ENCODE results near the gene PSD2. TPM values are rescaled to one million over a fixed set of nuclear protein-coding genes. Genes with fewer than 3 reads are reported as not detected.

PSD2 gene
- total and polyA plus RNA-seq, 2 donors (not counting 1 experiment from before 2014, with no cell fraction given) = 0.10 to 0.17 TPM

- ChIA-PET CTCF (interaction anchor here (0.6 to 15.3 kb wide), 15 partner anchors 13 to 481 kb away, joined by 3 to 479 read pairs (median 4); partner anchors contain the start of gene CXXC5), POLR2A (interaction anchor here (1.2 to 2.3 kb wide), 4 partner anchors 10 to 127 kb away, joined by 5 to 18 read pairs (median 6); no protein-coding TSS in a partner anchor)
- H3K4me1 ChIP-seq (ENCODE audit: control insufficient read depth in 2 of 2, insufficient read depth in 2 of 2, low read length in 2 of 2) = peaks cover 39 to 48% of the 10 kb centered on the region in 2 donors
- peaks cover 0 to 18% (median 4%) of the 10 kb centered on the region in 4 experiments for H3K27me3 ChIP-seq (replicated peaks in 1 of 4; ENCODE audit: control extremely low read depth in 1 of 4, control insufficient read depth in 3 of 4, insufficient read depth in 4 of 4, low read length in 3 of 4)
- no peaks in the 10 kb centered on the region for H3K9me3 ChIP-seq (ENCODE audit: control extremely low read depth in 1 of 3, control insufficient read depth in 2 of 3, insufficient read depth in 1 of 3, low read length in 2 of 3)
- Mint-ChIP-seq H3K27ac (peak overlapping the region; percentile 80), H3K4me1 (peaks cover 52% of the 10 kb centered on the region), H3K9me3 (ENCODE audit: insufficient read depth) (no peaks in the 10 kb centered on the region), H3K27me3 (peaks cover 7% of the 10 kb centered on the region), H3K4me3 (peak overlapping the region; percentile 76)
- H3K79me2 ChIP-seq (ENCODE audit: control insufficient read depth, insufficient read depth, low read length) = peaks cover 15% of the 10 kb centered on the region
- intact Hi-C loops (cut with micrococcal nuclease) = no loop called here
- no peaks in the 10 kb centered on the region for H4K20me1 ChIP-seq (ENCODE audit: control insufficient read depth, insufficient read depth, low read length, poor library complexity, severe bottlenecking)
- H2AFZ ChIP-seq (ENCODE audit: insufficient read depth, low read depth, low read length, poor library complexity, severe bottlenecking) = no peak overlapping the region
- H3K36me3 ChIP-seq (replicated peaks in 1 of 2; ENCODE audit: control extremely low read depth in 1 of 2, control insufficient read depth in 1 of 2, extremely low read depth in 1 of 2, insufficient read depth in 2 of 2, low read length in 1 of 2) = no peaks in the 10 kb centered on the region
- H3K4me3 ChIP-seq (ENCODE audit: control extremely low read depth in 1 of 5, extremely low read depth in 1 of 5, insufficient read depth in 1 of 5, low read depth in 2 of 5, low read length in 4 of 5) = no peak overlapping the region
- no peak for TF ChIP-seq CTCF (IDR thresholded peaks at IDR 0.05)
- TF ChIP-seq EZH2 (IDR thresholded peaks at IDR 0.05; ENCODE audit: borderline replicate concordance, insufficient read depth, low read depth, low read length, poor library complexity, severe bottlenecking) = no peak
- no peak overlapping the region for H3K27ac ChIP-seq (ENCODE audit: low read length in 2 of 2)
- 69% methylated on average over 12 of the region's 12 CpGs for WGBS (ENCODE audit: insufficient coverage)
- DNase-seq = peak; percentile 15
- H3K4me2 ChIP-seq (replicated peaks; ENCODE audit: low read depth, low read length, poor library complexity, severe bottlenecking) = peak overlapping the region; percentile 88
- H3K9ac ChIP-seq (ENCODE audit: low read length) = no peak overlapping the region
- no peak for ATAC-seq (ENCODE audit: low read depth)
Observed at GRCh38 chr5:139763280-139763929, 32.2 kb upstream of the PSD2 start.
